Cortex of kidney (tissue), 1 donor: ENCODE results near the gene BCAS4.

Experiments used
- DNase-seq: peaks from one replicate; lab custom pipeline; 2025; lab: John Stamatoyannopoulos, UW

Gene BCAS4

DNA sequence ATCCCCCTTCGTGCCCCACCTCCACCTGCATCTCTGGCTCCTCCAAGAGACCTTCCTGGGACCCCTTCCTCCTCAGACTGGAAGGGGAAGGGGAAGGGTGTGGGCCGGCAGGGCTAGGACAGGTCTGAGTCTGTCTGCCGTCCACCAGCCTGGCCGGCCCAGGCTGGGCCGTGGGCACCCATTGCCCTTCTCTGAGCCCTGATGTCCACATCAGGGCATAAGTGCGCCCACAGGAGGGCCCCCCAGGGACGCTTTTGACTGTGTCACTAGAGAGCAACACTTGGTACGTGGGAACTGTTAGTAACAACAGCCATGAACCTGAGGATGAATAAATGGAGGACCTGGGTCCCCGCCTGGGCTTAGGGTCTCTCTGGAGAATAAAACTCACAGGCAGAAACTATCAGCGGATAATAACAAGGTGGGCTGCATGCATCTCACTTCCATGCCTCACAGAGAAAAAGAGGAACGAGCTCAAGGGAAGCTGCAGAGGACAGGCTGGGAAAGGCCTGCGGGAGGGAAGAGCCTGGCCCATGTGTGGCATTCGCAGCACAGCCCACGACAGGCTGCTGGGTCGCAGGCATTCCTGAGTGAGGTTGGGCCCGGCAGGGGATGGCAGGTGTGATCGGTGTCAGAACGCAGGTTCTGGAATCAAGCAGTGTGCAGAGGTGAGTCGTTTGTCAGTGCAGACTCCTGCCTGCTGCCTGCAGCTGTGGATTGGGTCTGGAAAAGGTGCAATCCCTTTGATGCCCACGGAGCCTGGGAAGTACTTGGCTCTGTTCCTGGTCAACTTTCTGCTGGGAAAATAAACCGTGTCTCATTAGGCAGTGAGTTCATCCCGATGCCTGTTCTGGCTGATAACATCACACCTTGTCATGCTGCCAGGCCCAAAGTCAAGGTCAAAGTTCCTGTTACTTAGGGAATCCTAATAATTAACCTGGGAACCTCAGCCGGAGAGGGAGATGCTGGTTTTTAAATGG lies 60.9 kb downstream of the BCAS4 start:
- DNase-seq, result no peak

DNA sequence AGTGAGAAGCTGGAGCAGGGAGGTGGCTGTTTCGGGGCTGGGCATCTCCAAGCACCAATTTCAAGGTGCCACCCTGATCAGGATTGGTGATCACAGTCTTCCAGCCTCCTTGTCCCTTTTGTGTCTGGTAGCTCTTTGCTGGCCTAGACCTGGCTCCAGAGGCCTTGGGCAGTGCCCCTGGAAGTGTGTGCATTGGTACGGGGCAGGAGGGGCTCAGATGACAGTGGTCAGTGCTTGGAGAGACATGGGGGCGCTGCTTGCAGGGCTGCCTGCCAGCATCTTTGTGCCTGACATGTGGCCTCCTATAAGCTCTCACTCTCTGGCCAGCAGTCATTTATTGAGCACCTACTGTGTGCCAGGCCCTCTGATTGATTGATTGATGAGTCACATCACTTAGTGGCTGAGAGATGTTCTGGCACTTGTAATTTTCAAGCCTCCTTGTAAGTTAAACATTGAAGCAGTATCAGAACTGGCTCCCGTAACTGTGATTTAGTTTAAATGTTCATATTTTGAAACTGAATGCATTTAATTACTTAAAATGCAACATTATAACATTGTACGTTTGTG lies 61.7 kb downstream of the BCAS4 start:
- no peak for DNase-seq

DNA sequence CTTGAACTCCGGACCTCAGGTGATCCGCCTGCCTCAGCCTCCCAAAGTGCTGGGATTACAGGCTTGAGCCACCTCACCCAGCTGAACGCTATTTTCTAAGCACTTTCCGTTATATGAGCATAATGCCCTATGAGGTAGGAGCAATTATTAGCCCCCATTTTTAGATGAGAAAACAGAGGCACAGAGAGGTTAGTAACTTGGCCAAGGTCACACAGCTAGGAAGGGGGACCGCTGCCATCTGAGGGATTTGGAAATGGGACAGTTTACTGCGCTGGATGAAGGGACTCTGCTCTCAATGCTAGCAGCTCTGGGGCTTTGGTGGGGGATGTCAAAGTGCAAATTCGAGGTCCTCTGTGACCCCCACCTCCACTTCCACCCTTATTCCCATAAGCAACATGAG lies 62.5 kb downstream of the BCAS4 start:
- no peak for DNase-seq

DNA sequence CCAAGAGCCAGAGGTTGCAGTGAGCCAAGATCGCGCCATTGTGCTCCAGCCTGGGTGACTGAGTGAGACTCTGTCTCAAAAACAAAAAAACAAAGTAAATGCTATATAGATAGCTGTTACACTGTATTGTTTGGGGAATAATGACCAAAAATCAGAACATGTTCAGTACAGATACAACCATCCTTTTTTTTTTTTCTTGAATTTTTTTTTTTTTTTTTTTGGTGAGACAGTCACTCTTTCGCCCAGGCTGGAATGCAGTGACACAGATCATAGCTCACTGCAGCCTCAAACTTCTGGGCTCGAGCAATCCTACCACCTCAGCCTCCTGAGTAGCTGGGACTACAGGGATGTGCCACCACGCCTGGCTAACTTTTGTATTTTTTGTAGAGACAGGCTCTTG lies 63.7 kb downstream of the BCAS4 start:
- no peak for DNase-seq

DNA sequence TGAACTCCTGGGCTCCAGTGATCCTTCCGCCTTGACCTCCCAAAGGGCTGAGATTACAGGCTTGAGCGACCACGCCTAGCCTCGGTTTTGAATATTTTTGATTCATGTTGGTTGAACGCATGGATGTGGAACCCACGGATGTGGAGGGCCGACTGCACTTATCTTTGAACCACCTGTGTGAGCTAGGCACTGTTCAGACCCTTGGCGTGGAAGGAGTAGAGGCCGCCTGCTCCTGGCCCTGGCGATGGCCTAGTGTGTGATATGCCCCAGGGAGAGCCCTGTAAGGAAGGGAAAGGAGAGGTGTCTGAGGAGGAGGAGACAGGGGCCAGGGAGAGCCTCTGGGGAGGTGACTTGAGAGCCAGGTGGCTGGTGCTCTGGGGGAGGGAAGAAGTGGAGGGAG lies 64.3 kb downstream of the BCAS4 start:
- DNase-seq, result no peak

DNA sequence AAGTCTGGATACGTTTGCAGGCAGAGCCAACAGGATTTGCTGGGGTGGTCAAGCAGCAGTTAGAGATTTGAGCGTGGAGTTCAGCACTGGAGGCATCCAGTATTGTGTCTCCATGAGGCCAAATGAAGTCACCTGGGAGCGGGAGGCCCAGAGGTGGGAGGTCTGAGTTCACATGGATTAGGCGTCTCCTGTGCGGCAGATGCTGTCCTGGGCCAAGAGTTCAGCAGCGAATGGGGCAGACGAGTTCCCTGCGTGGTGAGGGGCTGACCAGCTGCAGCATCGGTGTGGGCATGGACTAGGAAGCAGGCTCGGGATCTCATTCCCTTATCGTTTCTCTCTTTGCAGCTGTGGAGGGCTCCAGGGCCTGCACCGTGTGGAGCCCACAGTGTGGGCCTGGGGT lies 66.2 kb downstream of the BCAS4 start:
- no peak for DNase-seq

DNA sequence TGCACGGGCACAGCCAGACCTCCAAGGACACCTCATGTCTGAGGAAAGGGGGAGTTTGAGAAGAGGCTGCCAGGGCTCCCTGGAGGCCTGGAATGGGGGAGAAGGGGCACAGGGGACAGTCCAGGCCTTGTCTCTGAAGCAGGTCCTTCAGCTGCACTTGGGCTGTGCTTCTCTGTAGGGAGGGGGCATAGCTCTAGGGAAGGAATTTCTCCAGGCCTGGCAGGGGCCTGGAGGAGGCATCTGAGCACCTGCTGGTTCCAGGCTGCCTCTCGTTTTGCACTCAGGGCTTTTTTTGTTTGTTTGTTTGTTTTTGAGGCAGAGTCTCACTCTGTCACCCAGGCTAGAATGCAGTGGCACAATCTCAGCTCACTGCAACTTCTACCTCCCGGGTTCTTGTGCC lies 67.7 kb downstream of the BCAS4 start:
- DNase-seq, result no peak

DNA sequence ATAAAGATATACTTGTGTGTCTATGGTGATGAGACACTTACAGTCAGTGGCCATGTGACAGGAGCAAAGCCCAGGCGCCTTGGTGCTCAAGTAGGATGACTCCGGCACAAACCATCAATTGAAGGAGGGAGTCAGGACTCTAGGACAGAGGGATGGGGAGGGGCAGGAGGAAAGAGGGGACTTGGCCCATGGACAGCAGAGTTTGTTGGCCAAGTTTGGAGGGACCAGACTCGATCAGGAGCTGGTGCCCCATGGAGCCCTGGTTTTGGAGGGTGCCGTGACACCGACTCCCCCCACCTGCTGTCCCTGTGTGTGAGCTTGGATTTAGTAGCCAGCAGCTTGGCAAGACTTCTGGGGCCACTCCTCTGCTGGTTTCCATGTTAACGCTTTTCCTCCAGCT lies 70.3 kb downstream of the BCAS4 start:
- DNase-seq, result no peak

DNA sequence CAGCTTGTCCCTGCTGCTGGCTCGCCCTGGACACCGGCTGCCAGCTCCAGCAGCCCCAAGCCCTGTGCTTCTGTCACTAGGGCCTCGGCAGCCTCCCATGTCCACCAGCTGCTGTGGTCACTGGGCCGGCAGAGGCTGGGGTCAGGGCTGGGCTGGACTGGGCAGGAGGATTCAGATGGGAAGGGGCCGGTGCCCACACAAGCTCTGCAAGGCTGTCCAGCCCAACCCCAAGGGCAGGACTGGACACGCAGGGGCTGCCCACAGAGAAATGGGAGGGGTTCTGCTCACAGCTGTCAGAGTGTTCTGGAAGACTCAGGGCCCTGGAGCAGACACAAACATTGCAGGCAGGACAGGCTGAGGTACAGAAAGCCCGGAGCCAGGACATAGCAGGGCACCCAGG lies 70.7 kb downstream of the BCAS4 start:
- DNase-seq, result no peak

DNA sequence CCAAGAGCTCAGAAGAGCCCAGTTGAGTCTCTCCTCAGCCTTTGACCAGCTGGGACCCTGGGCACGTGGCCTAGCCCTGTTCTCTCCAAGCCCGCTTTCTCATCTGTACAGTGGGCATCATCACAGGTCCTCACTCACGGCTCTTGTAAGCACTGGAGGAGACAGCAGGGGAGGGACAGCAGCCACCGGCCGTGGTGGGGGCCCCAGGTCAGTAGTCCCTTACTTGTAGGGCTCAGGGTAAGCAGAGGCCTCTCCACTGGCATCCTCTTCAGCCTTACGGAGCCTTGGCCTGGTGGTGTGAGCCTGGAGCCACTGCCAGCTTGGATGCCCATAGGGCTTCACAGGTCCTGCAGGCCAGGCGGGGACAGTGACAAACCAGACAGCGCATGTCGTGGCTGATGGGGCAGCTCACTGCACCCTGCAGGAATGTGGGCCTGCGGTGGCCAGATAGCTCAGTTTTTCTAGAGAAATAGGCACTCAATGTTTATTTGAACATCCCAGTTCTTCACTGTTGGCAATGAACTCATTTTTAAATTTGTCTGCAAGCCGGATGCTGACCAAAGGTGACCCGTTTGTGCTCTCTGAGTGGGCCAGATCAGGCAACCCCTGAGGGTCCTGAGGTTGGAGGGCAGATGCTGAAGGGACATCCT lies 71.3 kb downstream of the BCAS4 start:
- DNase-seq, result no peak

DNA sequence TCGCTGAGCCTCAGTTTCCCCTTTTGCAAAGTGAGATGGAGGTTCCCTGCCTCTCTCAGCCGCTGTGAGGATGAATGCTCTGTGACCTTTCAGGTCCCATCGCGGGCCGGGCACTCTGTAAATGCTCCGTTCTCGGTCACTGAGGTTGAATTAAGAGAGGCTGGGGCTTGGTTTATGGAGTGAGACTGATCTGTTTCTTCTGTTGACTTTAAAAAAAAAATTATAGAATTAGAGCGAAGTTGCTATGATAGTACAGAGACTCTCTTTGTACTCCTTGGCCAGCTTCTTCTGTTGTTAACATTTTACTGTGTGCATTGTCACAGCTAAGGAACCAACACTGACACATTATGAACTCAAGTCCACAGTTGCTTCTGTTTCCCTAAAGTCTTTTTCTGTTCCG lies 72.0 kb downstream of the BCAS4 start:
- DNase-seq, result no peak

DNA sequence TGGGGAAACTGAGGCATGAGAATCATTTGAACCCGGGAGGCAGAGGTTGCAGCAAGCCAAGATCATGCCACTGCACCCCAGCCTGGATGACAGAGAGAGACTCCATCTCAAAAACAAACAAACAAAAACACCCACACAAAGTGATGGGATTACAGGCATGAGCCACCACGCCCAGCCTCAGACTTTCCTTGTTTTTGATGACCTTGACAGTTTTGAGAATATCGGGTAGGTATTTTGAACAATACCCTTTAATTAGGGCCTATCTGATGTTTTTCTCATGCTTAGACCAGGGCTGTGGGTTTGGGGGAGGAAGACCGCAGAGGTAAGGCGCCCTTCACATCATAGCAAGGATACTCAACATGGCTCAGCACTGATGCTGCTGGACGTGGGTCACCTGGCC lies 72.9 kb downstream of the BCAS4 start:
- no peak for DNase-seq

DNA sequence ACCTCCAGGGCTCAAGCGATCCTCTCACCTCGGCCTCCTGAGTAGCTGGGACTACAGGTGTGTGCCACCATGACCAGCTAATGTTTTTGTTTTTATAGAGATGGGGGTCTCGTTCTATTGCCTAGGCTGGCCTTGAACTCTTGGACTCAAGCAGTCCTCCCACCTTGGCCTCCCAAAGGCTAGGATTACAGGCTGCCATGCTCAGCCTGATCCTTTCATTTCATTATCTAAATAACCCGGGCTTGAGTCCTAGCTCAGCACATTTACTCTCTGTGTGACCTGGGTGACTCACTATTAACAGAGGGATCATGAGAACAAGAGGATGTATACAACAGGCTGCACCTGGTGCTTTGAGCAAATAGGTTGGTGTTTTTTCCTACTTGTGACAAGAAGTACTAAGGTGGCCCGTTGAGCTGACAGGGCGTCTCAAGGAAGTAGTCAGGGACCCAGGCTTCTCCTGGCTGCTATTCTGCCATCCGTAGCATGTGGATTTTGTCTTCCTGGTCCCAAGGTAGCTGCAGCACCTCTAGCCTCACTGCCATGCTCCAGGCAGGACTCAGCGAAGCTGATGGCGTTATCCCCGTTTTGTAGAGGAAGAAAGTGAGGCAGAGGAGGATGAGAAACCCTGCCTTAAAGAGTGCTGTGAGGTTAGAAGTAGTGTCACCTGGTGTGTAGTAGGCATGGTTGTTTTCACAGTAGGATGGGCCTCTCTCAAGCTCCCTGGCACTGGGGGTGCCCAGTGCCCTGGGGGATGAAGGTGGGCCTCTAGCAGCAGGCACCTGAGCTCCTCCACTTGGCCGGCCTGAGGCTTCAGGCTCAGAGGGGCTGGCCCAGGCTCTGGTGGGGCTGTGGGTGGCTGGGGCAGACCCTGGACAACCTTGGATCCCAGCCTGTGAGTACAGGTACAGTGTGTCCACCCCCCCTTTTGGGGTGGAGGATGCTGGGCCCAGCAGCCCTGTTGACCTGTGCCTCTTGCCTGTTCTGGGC lies 73.9 kb downstream of the BCAS4 start:
- no peak for DNase-seq

DNA sequence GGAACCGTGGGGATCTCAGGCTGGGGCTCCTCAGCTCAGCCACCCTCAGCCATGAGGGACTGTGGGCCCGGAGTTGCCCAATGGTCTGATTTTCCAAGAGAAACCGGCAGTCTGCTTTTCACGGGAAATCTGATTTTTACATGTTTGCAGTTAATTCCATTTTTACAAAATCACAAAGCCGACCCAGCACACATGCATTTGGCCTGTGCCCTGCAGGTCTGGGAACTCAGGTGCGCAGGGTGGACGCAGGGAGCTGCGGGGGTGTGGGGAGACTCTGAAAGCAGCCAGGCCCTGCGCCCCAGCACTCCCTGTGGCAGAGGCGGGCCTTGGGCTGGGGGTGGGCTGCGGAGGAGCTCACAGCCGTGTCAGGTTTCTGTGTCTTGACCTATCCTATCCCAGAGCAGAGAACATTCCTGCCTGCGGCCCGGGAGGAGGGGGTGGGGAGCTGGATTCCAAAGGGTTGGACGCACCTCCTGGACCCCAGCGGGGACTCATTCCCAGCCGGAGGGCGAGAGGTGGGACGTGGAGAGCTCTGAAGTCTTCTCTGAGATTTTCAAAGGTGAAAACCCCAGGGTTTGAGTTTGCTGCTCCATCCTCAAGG lies 75.8 kb downstream of the BCAS4 start:
- no peak for DNase-seq

DNA sequence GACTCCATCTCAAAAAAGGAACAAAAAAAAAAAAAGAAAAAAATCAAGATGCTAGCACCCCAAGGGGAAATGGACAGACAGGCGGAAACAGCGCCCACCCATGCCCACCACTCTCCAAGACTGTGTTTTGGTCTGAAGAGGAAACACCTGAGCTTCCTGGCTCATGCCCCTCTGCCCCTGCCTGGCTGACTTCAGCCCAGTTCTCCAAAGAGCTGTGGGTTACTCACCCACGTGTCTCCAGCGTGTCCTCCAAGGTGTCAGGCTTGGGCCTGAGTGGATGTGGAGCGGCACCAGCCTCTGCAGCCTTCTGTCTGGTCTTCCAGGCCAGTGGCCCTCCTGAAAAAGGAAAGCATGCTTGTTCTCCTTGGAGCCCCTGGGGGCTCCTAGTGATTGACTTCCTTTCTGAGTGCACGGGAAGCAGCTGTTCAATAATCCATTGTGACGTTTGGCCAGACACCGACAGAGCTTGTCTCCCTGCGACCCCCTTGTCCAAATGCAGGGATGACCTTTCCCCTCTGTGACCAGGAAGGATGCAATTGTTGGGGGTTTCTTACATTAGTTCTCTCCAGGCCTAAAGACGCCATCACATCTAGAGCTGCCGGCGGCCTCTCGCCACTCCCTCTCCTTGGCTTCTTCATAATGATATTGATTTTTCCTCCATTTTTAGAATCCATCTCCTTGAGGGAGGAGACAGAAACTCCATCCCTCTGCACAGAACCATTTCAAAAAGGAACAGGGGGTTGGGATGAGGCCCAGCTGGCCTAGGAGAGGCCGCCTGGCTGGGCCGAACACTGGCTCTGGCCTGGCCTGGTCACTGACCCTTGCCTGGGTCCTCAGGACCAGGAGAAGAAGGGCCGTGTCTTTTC lies 77.9 kb downstream of the BCAS4 start:
- DNase-seq, result no peak

DNA sequence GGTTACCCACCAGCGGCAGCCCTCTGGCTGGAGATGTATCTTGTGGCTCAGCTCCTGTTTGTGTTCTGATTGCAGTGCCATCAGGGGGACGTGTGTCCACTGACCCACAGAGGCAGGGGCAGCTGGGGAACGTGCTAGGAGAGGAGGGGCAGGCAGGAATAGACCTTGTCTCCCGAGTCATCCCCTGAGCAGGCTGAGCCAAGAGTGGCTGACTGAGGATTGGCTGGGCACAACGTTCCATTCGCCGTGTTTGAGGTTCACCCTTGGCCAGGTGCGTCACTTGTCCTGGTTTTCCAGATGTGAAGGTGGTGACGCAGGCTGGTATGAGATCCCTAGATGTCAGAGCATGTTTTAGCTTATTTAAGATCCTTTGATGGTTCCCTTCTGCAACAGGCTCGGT lies 78.7 kb downstream of the BCAS4 start:
- DNase-seq, result no peak

DNA sequence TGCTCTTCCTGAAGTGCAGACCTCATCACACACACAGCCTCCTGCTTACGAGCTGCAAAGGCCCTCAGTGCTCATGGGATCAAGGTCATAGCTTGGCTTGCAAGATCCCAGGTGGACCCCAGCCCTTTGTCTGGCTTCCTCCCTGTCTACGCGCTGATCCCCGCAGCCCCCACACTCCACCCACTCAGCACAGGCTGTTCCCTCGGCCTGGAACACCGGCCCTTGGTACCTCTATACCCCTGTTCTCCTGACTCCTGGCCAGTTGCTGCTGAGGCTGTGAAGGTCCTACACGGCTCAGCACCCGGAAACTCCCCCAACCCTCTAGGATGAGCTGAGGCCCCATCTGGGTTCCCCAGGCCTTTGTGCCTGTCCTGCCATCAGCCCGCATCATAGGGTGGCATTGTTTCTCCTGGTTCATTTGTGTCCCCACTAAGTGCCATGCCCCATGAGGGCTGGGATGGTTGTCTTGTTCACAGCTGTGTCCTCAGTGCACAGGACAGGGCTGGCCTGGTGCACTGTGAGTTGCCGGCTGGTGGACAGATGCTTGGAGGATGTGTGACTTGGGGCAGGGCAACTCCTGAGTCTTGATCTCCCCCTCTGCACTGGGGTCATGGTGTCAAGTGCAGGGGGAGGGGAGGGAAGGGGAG lies 79.4 kb downstream of the BCAS4 start:
- no peak for DNase-seq

DNA sequence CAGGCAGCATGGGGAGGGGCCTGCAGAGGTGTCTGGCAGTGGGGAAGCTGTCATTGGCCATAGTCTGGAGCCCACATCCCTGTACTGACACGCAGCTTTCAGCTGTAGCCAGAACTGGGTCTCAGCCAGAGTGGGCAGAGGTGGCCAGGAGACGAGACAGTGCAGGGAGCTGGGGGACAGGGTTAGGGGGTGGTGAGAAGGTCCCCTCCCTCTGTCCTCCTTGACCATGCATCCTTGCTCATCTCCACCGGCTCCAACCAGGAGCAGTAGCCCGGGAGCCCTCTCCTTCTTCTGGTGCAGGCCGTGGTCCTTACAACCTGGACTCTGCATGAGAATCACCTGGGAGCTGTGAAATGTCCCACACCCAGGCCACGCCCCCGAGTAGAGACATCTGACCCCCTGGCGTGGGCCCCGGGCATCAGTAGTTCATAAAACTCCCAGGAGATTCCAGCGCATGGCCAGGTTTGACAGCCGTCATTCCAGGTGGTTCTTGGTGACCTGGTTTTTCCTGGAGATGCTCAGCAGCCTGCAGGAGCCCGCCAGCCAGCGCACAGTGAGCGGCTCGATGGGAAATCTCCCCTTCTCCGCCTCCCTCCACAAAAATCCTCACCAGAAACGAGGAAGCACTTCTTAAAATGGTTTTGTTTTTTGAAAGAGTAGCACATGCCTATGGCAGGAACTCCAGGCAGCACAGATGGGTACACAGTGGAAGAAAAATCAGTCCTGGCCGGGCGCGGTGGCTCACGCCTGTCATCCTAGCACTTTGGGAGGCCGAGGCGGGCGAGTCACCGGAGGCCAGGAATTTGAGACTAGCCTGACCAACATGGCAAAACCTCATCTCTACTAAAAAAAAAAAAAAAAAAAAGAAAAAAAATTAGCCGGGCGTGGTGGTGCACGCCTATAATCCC lies 80.2 kb downstream of the BCAS4 start:
- DNase-seq, result no peak
